ENCODE results near the gene MYO15B.
A peak's percentile ranks its signal among the peaks of the same experiment; 100 is the strongest.
"Not testable (repeated sequence)": the region's sequence is repeated elsewhere in the genome, so short reads cannot be mapped to it uniquely, and the experiment has no call there.

The MYO15B gene

DNA sequence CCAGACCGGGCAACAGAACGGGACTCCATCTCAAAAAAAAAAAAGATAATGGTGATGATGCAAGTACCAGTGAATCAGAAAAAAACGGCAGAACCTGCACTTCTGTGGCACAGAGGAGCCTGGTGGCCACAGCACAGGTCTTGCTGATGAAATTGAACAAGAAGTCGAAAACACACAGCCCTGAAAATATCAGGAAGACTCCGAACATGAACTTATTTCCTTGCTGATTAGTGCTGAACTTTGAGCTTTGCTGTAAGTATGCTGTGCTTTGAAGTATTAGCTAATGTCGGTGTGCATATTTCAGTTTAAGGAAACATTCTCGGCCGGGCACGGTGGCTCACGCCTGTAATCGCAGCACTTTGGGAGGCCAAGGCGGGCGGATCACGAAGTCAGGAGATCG lies 10.9 kb upstream of the MYO15B start:
- DNase-seq = no peak

DNA sequence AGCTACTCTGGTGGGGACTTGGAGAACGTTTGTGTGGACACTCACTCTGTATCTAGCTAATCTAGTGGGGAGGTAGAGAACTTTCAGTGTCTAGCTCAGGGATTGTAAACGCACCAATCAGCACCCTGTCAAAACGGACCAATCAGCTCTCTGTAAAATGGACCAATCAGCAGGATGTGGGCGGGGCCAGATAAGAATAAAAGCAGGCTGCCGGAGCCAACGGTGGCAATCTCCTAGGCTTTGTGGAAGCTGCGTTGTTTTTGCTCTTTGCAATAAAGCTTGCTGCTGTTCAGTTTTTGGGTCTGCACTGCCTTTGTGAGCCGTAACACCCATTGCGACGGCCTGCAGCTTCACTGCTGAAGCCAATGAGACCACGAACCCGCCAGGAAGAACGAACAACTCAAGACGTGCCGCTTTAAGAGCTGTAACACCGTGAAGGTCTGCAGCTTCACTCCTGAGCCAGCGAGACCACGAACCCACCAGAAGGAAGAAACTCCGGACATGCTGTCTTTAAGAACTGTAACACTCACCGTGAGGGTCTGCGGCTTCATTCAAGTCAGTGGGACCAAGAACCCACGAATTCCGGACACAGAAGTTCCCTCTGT lies 6.4 kb upstream of the MYO15B start:
- peak; percentile 7 for DNase-seq

DNA sequence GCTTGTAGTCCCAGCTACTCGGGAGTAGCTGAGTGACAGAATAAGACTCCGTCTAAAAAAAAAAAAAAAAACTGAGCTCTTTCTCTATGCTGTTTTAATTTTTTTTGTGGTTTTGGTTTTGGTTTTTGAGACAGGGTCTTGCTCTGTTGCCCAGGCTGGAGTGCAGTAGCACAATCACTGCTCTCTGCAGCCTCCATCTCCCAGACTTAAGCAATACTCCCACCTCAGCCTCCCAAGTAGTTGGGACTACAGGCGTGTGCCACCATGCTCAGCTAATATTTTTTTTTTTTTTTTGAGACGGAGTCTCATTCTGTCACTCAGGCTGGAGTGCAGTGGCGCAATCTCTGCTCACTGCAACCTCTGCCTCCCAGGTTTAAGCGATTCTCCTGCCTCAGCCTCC lies 4.4 kb upstream of the MYO15B start:
- not testable (repeated sequence) for DNase-seq

DNA sequence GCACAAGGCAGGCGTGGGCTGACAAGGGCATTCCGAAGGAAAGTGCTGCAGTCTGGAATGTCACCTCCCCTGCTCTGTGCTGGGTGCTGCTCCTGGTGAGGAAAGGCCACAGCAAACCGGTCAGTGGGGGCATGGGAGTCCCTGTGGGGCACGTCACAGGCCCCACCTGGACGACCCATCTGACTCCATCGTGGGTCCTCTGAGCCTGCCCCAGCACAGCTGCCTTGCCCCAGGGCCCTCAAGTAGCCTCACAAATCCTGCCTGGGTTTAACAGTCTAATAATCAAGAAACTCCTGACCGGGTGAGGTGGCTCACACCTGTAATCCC lies 2.8 kb upstream of the MYO15B start:
- no peak for DNase-seq

DNA sequence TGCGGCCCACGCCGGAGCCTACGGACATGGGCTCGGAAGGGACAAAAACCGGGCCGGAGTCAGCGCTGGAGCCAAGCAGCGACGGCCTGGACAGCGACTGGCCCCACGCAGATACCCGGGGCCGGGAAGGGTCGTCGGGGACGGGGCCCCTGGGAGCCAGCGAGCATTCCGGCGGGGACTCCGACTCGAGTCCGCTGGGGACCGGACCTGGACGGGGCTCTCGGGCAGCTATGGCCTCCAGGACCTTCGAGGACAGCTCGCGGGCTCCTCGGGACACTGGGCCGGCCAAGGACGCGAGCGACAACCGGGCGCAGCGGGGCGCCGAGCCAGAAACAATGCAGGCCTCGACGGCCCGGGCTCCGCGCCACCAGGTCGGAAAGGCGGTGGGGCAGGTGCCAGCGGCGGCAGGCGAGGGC lies 1.0 kb downstream of the MYO15B start:
- no peak for DNase-seq

DNA sequence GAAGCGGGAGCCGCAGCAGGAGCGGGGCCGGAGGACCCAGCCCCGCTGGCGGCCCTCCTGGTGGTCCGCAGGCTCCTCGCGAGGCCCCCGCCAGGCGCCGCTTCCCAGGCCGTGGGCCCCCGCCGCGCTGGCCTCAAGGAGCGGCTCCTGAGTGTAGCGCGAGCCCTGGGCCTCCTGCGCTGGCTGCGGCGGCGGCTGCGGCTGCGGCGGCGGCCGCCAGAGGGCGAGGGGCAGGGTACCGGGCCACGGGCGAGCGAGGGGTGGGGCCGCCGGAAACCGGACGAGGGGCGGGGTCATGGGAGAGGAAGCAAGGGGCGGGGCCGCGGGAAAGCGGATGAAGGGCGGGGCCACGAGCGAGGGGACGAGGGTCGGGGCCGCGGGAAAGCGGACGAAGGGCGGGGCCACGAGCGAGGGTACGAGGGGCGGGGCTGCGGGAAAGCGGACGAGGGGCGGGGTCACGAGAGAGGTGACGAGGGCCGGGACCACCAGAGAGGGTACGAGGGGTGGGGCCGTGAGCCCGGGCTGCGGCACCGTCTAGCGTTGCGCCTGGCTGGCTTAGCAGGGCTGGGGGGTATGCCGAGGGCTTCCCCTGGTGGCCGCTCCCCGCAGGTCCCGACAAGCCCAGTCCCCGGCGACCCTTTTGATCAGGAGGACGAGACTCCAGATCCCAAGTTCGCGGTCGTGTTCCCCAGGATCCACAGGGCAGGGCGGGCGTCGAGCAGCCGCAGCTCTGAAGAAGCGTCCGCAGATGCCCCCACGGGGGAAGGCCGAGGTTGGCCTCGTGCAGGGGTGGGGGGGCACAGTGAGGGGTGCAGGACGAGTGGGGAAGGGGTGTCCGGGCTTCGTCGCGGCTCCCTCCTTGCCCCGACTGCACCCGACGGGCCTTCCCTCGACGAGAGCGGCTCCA lies 1.7 kb downstream of the MYO15B start:
- DNase-seq = peak; percentile 46

DNA sequence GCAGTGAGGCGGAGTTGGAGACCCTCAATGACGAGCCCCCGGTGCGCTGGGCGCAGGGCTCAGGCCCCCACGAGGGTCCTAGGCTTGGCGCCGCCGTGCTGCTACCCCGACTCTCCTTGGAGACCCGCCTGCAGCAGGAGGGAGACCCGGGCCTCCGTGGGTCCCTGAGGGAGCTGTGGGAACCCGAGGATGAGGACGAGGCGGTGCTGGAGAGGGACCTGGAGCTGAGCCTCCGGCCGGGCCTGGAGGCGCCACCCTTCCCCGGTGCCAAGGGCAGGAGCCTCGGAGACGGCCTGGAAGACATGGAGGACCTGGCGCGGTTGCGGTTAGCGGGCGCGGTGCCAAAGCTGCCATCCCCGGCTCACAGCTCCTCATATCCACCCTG lies 2.3 kb downstream of the MYO15B start:
- DNase-seq = no peak

DNA sequence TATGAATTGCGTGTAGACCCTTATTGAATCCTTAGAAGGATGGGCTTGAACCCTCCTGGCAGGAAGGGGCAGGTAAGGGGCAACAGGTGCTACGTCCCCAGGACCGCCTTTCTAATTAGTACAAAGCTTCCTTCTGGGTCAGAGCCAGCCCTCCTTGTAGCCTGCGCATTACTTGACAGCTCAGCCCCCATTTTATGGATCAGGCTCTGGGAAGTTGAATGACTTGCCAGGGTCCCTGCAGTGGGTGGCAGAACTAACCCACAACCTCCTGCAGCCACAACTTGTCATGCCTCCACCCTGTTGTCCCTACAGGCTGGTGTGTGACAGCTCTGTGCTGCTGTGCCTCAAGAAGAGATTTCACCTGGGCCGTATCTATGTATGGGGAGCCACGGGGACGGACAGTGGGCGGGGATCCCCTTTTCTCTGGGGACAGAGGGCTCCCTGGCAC lies 2.7 kb downstream of the MYO15B start:
- no peak for DNase-seq

DNA sequence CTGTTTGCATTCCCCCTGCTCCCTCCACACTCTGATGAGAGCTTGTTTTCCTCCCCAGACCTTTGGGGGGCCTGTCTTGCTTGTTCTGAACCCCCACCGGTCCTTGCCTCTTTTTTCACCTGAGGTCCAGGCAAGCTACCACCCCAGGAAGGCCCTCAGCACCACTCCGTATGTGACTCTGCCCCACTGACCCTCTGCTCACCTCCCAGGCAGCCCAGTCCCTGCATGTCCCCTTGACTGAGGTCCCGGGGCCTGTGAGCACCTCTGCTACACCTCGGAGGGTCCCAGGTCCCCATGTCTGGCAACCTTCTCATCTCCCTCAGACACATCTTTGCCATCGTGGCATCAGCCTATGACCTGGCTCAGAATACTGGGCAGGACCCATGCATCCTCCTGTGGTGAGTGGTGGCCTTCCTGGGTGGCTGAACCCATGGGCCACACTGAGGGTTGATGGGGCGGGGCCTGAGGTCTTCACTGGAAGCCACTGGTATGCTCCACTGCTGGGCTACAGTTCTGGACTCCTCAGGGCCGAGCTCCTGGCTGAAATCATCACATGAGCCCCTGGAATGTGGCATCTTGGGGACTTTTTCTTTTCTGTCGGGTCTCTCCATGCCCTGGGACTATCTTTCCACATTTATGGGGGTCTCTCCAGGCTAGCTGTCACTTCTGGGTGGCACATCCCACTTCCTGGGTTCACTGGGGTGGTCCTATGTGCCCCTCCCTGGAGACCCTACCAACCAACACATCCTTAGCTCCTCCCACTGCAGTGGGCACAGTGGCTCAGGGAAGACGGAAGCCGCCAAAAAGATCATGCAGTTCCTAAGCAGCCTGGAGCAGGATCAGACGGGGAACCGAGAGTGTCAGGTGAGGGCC lies 3.5 kb downstream of the MYO15B start:
- DNase-seq = no peak

DNA sequence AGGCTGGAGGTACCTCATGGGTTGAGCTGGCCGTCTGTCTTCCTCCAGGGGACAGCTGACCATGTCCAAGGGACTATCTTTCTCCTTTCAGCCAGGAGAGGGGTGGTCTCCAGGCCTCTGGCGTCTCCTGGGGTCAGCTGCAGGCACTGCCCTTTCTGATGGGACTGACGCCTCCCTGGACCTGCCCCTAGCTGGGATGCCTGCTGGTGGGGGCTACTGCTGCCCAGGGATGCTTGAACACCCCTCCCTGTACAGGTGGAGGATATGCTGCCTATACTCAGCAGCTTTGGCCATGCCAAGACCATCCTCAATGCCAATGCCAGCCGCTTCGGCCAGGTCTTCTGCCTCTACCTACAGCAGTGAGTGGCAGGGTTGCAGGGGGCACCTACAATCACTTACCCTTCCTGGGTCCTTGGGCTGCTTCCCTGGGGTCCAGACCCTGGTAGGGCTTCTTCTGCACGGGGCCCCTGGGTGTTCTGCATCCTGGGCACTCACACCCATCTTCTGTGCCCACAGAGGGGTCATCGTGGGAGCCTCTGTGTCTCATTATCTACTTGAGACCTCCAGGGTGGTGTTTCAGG lies 4.2 kb downstream of the MYO15B start:
- no peak for DNase-seq

DNA sequence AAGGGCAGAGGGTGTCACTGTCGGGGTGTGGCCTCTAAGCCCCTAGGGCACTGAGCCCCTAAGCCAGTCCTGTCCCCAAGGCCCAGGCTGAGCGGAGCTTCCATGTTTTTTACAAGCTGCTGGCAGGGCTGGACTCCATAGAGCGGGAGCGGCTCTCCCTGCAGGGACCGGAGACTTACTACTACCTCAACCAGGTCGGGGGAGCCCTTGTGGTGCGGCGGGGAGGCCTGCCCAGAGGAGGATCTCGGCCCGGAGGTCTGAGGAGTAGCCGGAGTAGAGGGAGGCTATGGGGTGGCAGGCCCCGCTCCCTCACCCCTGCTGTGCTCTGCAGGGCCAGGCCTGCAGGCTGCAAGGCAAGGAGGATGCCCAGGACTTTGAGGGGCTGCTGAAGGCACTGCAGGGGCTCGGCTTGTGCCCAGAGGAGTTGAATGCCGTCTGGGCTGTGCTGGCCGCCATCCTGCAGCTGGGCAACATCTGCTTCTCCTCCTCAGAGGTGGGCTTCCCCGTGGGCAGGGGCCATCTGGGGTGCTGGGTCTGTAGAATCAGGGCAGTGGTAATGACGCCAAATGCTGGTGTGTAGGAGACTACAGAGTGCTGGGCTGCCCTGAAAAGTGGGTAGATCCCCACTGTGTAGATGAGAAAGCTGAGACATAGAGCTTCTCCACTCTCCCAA lies 4.9 kb downstream of the MYO15B start:
- no peak for DNase-seq

DNA sequence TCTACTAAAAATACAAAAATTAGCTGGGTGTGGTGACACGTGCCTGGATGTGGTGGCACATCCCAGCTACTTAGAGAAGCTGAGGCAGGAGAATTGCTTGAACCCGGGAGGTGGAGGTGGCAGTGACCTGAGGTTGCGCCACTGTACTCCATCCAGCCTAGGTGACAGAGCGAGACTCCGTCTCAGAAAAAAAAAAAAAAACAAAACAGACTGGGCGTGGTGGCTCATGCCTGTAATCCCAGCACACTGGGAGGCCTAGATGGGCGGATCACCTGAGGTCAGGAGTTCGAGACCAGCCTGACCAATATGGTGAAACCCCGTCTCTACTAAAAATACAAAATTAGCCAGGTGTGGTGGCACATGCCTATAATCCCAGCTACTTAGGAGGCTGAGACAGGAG lies 5.8 kb downstream of the MYO15B start:
- not testable (repeated sequence) for DNase-seq

DNA sequence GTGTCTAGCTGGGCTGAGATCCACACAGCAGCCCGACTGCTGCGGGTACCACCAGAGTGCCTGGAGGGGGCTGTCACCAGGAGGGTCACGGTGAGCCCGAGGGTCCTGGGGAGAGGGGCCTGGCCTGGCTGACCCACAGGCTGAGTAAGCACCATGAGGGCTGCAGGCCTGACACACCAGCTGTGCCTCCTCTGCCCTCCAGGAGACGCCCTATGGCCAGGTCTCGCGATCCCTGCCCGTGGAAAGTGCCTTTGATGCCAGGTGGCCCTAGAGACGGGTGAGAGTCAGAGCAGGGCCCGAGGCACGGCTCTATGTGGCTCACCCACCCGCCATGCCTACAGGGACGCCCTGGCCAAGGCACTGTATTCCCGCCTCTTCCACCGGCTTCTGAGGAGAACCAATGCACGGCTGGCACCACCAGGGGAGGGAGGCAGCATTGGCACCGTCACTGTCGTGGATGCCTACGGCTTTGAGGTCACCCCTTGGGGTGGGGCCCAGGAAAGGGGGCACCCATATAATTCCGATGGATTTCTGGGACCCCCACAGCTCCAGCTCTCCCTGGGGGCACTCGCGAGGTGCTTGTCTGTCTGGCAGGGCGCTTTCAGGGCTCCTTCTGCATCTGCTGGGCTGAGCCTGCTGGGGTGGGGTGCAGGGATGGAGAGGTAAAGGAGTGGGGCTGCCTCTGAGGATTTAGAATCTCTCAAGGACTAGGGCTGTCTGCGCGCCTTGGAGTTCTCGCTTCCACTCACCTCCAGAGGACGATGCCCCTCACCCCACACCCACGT lies 7.1 kb downstream of the MYO15B start:
- no peak for DNase-seq

DNA sequence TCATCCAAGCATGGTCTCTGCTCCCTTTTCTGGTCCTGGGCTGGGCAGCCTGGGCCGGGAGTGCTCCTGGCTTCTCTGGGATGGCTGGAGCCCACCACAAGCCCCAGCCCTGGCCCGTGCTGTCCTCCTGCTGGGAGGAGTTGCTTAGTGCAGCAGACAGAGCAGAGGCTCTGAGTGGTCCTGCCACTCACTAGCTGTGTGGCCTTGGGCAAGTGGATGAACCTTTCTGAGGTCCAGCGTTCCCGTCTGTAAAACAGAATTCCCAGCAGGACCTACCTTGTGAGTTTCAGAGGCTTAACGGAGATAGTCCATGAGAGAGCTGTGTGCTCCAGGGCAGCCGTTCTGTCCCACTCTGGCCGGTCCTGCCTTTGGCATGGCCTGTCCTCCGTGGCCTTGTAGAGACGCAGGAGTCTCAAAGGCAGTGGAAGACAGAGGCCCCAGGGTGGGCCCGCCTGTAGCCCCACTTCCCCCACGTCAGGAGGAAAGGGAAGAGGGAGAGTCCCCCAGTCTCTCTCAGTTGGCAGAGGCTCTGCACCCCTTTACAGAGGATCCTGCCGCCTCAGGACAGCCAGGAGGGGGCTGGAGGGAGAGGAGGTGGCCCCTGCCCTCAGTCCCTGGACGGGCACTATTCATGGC lies 7.8 kb downstream of the MYO15B start:
- no peak for DNase-seq

DNA sequence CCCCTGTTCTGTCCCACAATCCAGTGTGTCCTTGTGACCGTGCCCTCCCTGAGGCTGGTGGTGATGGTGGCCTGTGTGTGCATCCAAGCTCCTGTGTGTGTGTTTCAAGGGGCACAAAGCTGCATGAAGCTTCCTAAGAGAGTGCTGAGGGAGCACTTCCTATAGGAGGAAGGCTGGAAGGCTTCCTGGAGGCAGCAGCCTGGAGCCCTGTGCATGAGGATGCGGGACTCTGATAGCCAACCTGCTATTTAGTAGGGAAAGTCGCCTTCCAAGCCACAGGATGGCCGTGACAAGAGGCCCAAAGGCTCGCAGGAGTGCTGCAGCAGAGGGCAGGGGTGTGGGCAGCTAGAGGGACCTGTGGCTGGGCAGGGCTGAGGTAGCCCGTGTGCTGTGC lies 8.3 kb downstream of the MYO15B start:
- no peak for DNase-seq

DNA sequence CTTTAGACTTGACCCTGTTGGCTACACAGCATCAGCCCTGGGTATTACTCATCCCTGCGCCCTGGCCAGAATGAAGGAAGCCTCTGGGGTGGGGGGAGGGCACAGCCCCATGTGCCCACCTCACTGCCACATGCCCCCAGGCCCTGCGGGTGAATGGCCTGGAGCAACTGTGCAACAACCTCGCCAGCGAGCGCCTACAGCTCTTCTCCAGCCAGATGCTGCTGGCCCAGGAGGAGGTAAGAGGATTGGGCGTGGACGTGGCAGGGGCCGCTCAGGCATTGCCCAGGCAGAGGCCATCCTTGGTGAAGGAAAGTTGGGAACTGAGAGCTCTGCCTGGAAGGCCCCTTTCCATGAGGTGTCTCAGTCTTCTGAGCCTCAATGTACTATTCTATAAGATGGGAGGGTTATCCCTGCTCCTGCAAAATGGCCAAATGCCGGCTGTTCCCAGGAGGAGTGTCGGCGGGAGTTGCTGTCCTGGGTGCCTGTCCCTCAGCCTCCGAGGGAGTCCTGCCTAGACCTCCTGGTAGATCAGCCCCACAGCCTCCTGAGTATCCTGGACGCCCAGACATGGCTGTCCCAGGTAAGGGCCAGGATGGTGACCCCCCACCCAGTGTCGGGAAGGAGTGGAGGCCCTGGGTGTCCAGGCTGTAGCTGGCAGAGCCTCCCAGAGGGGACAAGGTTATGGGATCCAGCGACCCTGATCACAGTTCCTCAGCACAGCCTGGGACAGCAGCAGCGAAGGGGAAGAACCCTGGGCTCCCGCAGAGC lies 8.9 kb downstream of the MYO15B start:
- no peak for DNase-seq

DNA sequence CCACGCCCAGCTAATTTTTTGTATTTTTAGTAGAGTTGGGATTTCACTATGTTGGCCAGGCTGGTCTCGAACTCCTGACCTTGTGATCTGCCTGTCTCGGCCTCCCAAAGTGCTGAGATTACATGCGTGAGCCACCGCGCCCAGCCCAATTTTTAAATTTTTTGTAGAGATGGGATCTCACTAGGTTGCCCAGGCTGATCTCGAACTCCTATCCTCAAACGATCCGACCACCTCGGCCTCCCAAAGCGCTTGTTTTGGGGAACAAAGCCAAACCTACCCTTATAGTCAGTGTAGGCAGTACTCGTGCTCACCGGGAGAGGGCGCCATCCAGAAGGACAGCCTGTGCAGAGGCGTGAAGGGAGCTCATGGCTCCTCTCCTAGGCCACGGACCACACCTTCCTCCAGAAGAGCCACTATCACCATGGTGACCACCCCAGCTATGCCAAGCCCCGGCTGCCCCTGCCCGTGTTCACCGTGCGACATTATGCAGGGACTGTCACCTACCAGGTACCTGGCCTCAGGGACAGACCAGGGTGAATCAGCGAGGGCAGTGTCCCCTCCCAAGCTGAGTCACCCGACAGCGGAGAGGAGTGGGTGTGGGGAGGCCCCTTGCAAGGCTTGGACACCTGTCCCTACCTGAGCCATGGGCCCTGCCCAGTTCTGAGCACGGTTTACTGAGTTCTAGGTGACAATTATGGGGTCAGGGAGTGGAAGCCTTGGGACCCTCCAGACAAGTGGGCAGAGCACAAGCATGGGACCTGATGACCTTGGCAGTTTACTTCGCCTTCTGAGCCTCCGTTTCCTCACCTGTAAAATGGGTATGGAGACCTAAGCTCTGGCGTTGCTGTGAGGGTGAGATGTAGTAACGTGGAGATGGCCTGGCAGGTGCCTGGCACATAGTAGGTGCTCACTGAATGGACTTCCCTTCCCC lies 13.7 kb downstream of the MYO15B start:
- DNase-seq = peak; percentile 5

DNA sequence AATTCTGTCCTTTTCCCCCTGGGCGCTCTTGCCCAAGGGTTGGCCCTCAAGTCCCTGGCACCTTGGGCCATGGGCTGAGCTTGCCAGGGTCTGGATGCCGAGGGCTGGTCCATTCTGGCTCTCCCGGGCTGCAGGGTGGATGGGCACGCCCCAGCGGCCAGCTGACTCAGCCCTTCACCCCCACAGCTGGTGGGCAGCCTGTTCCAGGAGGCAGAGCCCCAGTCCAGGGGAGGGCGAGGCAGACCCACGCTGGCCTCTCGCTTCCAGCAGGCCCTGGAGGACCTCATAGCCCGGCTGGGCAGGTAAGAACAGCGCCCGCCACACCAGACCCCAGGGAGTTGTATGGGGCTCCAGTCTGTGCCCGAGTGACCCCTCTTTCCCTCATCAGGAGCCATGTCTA lies 15.0 kb downstream of the MYO15B start:
- DNase-seq = no peak

DNA sequence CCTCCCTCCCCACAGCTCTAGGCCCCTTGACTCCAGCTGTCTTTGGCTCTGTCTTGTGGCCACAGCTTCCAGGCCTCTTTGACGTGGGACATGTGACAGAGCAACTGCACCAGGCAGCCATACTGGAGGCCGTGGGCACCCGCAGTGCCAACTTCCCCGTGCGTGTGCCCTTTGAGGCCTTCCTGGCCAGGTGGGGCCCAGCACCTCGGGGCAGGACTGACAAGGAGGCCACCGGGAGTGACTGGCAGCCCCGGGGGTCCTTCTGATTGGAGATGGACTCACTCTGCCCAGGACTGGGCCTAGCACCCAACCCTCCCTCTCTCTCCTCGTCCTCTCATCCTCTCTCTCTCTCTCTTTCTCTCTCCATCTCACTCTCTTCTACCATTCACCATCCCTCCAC lies 15.5 kb downstream of the MYO15B start:
- no peak for DNase-seq
